NCI-H82 treated with DMSO at 0.1 percent for 48 hours (cell line): ENCODE data around the gene KCNAB1.

Experiments
- DNase-seq: peaks from one replicate; lab custom pipeline; 2025; ENCODE audit not compliant: unreplicated experiment; lab: John Stamatoyannopoulos, UW

KCNAB1 gene

DNA sequence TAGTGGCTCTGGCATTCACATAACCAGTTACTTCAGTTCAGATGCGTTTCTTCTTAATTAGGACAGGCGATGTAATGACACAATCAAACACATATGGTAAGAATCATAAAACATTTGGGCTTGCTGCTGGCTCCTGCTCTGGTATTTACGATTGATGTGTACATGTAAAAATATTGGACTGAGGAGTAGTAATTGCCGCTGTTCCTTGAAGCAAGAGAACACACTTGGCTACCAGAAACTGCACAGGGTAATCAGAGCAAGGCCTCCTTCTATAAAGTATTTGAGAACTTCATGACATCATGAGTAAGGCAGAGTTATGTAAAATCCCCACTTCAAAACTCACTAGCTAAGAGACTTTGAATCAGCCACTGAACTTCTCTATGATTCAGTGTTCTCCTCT is 276.5 kb downstream of the KCNAB1 start:
- no peak for DNase-seq

DNA sequence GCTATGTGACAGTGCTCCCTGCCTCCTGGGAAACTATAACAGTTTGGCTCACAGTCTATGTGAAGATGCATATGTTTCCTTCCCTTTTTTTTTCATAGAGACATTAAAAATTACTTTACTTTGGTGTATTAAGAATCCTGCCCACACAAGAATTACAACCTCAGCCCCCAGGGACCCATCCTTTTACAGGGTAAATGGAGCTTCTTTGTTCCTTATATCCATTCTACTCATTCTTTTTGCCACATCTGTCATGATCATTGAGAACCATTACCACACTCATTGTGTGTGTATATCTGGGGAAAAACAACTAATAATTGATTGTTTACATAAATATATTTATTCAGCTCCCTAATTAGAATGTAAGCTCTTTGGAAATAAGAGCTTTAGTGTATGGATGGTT is 277.2 kb downstream of the KCNAB1 start:
- no peak for DNase-seq

DNA sequence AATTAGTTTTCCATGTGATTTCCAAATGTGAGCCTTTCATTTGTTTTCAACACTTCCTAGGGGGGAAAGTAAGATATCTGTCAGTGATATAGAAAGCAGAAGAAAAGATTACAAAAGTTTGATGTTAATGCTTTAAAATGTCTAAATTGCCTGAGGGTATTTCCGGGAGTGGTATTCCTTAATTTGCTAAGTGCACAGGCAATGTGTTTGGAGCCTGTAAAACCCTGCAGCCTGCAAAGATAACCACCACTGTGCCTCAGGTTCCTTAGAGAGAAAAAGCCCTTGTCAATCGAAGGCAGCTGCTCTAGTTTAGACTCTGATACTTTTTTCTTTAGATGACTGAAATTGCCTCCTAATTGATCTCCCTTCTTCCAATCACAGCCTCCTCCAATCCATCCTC is 279.7 kb downstream of the KCNAB1 start:
- no peak for DNase-seq

DNA sequence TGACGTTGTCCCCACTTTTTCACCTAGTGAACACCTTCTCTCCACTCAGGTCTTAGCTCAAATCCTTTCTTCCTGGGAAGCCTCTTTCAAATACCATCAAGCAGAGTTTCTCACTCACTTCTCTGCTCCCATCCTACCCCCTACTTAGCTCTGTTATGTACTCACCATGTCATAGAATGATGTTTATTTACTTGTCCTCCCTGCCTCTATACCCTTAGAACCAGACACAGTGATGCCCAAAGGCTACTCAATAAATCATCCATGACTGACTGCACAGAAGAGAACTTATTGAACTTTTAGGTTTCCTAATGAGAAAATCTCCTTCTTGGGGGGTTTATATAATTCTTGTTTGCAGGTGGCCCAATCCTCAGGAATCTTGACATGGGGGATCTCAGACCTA is 280.4 kb downstream of the KCNAB1 start:
- DNase-seq, result no peak

DNA sequence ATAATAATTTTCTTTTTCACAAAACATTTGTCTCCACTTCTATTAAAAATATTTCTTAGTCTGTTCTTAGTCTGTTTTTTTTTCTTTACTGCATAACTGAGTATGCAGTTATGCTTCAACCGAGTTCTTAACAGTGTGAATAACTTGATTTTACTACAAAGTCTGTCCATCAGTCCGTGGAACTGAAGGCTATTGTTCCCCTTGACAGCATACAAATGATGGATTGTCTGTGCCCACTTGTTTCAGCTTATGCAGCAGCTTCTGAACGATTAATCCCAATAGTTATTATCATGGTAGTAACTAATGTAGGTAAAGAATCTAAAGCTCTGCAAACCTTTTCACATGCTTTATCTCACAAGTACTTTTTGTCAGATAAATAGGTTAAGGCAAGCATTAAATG is 283.8 kb downstream of the KCNAB1 start:
- DNase-seq, result no peak

DNA sequence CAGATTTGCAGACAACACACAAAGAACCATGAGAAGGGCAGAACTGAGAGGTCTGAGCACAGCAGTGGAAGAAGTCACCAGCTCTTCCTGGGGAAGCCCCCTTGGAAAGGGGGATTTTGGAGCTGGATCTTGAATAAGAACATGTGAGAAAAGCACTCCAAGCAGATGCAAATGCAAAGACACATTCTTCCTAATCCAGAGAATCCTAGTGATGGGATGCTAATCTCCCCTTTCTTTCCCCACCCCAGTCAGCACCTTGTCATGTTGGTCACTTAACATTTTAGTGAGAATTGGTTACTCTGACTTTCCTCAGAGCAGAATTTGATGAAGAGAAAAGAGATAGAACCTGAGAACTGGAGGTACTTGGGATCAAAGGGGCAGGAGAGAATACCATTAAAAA is 286.0 kb downstream of the KCNAB1 start:
- DNase-seq, result no peak

DNA sequence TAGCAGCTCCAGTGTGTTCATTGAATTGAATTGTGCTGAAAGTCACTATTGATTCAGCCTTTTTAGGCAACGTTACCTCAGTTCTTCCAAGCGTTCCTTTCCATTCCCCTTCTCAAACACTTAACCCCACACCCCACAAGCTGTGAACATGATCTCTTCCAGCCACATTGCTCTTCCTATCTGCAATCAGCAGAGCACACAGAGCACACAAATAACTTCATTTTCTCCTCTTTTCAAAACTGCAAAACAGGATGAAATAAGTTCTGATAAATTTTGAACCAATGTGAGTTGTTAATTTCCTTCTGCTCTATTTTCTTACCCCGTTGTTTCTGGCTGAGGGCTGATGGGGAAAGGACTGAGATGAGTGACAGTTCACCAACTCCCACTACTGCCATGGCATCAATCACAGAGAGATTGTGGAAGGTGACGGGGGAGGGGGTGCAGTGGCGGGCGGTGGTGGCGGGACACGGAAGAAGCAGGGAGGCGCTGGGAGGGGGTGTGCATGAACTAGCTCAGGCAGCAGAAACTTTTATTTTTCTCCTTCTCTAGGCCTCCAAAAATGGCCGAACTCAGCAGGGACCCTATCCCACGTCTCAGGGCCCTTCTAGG is 287.3 kb downstream of the KCNAB1 start:
- DNase-seq, result no peak

DNA sequence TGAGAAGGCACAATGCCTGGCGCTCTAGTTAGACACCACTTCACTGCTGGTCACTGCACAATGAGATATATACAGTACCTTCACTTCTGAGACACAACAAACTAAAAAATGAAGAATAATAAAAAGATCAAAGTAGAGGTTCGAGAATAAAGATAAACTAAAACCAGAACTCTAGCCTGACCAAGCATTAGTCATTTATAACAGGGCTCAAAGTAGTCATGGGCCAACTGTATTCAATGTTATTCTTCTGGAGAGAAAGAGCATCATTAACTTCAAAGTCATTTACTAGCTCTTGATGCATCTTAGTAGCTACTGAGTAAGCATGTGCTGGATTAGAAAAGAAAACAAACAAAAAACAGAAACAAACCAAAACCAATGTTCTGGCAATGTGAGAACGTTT is 289.3 kb downstream of the KCNAB1 start:
- DNase-seq, result no peak

DNA sequence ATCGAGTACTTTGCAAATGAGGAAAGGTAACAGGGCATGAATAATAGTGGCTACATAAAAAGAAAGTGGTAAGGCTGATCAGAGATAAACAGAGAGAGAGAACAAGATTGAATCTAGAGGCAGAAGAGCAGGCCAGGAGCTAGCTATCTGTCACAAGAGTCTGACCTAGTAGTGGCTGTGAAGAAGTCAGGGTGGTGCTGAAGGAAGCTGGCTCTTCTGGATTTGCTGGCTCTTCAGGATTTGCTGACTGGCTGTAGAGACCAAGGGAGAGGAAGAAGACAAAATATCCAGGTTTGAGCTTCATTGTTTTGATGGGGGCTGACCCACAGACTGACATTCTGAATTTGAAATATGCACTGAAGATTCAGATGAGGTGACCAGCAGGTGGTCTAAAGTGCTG is 292.2 kb downstream of the KCNAB1 start:
- no peak for DNase-seq

DNA sequence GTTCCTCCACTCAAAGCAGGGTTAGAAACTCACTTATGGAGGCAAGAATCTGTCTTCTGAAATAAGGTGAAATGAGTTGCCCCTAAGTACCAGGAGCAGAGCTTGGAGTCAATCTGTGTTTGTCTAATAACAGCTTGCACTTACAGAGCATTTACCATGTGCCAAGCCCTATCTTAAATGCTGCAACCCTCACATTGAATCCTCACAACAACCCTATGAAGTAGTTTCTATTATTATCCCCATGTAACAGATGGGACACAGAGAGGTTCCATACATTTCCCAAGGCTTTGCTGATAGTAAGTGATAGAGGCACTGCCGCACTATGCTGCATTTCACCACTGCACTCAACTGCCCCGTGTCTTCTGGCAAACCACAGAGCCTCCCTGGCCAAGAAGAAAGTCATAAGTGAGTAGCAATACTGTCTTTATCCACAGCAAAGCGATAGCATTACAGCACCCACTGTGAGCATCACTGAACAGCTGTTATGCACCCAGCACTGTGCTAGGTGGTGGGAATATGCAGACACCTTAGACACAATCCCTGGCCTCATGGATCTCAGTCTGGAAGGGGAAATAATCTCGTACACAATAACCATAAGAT is 293.0 kb downstream of the KCNAB1 start:
- no peak for DNase-seq

DNA sequence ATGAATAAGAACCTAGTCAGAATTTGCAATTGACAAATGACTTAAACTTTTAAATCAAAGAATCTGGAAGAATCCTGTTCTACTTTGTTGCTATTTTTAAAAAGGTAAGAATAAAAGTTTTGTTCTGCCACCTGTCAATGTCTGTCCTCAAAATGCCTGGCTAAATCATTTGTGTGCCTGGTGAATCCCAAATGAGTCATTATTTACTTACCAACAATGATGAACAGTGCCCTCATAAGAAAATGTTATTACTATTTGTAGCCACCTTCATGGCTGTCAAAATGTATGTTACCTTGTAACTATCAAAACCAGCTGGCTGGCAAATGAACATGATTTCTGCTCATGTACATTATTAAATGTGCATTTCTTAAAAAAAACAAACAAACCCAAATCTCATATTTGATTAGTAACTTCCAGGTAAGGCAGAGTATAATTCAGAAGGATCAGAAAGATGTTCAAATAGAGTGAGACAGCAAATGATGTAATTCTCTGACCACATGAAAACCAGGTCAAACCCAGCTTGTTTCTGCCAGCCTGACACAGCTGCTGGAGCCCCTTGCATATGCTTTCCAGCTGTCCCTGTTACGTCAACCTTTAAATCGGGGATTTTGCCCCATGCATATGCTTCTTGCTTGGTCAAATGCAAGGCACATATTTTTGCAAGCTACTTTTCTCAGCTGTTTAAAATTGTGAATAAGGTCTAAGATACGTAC is 296.6 kb downstream of the KCNAB1 start:
- no peak for DNase-seq

DNA sequence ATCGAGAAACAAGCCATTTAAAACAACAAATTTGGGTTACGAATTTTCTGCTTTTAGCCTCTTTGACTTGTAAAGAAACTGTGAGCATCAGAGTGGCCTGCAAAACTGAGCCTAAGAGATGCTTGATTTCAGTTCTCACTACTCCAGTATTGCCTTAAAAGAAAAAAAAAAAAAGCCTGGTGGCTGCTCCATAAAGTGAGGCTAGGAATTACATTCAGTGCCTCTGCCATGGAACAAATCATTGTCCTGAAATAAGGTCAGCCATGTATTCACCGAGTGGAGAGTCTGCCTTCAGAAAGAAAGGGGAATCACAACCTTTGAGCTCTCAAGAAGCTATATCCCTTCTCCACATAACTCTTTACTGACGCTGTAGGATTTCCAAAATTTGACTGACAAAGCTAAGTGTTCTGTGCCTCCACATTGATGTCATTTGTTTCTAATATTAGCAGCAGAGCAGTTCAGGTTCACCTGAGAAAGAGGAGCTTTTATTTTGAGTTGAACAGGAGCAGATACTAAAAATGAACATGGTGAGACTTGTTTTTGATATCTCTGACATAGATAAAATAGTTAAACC is 297.3 kb downstream of the KCNAB1 start:
- DNase-seq, result no peak

DNA sequence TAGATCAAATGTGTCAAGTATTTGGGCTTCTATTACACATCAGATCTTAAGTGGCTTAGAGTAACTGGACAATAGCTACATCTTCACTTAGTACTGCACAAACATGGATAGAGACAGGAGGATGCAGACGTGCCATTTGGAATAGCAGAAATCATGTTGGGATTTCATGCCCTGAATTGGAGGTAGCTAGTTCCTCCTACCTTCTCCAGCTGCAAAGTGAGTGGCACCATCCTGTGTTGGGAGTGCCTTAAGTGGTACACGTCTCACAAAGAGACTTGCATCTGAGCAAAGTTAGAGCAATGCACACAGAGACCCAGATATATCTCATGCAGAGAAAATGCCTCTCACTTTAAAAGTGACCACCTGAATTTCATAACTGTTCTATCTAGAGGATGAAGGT is 298.1 kb downstream of the KCNAB1 start:
- no peak for DNase-seq

DNA sequence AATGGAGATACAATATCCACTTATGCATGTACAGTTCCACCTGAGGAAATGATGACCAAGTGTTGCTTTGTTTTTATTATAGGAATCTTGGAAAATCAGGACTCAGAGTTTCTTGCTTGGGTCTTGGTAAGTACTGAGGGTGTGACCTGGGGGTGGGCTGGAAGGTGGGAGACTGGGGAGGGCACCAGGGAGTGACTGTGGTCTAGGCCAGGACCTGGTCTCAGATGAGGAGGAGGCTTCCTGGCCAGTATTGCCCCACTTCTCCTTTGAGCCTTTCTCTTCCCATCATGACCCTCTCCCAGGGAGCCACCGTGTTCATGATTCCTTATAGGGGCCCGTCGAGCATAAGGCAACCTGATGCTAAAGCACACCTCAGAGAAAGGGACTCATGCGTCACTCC is 301.2 kb downstream of the KCNAB1 start:
- no peak for DNase-seq

DNA sequence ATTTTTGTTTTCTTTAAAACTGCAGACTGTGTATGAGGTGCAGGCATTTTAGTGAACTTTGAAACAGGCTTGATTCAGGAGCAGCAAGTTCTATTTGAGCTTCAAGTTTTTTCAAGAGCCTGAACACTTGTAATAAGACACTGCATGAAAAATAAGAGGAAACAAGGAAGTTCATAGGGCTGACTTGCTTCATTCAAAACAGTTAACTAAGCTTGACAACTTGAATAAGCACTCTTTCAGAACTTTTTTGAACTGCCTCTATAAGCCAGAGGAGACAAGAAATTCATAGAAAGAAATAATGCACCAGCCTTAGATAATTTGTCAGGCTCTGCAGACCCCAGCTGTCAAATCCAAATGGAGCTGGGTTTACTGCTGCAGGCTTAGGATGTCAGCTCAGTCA is 304.4 kb downstream of the KCNAB1 start:
- no peak for DNase-seq

DNA sequence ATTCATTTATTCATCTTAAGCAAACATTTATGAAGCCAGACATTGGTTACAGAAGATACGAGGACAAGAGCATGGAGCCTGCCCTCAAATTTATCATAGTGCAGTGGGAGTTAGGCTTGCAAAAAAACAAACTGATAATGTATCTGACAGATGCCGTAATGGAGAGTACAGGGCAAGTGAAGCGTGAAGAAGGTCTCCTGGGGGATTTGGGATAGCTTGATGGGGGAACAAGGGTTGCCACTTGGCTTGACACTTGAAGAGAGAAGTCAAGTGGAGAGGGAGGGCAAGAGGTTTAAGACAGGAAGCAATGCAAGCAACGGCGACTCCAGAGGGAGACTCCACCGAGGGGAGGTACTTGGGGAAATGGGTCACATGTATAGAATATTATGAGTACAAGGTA is 305.3 kb downstream of the KCNAB1 start:
- peak; percentile 37 for DNase-seq

DNA sequence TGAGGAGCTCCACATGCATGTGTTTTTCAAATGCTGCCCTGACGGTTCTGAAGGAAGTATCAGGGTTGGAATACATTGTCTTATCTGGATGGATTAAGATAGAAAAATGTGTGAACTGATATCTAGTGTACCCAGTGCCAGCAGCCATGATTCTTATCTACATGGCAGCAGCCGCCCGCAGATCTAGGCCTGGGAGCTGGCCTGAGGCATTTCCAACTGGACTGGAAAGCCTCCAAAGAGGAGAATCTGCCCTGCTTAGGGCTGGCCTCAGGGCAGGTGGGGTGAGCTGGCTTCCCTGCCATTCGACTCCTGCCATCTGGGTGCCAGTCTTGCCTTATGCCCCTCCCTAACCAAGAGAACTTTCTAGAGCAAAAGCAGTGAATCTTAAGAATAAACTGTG is 308.7 kb downstream of the KCNAB1 start:
- no peak for DNase-seq

DNA sequence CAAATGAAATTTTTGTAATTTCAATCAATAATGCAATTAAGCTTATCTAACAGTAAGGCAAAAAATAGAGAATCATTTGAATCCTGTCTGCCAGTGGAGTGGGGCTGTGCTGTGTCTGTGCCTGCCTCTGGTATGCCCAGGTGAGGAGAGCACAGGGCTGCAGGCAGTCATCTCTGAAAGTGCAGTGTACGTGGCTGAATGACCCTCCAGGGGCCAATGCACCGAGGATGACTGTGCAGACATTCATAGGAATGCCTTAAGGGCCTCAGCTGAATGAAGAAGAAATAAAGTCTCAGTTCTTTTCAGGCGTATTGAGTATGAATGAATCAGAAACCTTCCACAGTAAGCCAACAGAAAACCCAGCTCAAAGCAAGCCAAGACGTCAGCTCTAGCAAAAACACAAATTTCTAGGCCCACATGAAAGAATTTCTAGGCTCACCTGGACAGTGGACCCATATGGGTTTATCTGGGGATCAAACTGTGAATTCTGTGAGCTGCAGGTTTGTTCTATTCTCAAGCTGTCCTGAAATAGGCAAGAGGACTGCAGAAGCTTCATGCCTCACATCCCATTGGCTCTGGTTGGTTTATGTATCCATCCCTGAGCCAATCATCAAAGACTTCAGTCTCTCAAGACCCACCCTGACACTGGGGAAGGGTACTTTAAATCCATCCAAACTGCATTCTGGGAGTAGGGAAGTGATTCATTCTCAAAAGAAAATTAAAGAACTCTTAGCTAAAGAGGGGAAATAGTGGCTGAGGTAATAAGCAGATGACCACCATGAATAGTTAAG is 311.2 kb downstream of the KCNAB1 start:
- DNase-seq, result no peak

DNA sequence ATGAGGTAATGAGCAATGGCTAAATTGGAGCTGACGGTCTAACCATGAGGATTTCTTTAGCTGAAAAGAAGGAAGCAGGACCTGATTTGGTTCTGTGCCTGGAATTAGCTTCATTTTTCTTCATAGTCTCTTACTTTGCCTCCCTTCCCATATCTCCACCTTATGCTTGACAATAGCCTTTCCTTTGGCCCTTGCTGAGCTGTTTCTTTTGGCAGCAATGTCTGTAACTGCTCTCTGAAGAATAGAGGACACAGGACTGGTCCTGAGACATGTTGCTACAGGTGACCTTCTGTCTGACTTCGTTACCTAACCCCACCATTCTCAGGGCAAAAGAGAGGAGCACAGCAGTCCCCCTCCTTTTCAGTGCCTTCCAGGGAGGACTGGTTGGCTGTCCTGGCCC is 312.2 kb downstream of the KCNAB1 start:
- DNase-seq, result no peak

DNA sequence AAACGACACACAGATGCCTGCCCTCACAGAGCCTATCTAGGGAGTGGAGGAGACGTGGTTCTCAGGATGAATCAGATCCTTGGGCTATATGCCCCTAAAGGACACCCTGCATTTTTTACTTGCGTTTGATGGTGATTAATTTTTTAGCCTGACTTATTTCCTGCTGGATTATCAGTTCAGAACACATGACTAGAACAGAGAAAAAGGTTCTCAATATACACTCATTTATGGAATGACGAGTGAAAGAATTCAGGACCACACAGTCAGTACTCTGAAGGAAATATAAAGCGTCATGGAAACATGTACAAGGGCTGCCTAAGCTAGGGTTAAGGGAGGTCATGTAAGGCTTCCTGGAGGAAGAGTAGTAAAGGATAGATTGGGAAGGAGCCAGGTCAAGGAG is 312.8 kb downstream of the KCNAB1 start:
- no peak for DNase-seq

DNA sequence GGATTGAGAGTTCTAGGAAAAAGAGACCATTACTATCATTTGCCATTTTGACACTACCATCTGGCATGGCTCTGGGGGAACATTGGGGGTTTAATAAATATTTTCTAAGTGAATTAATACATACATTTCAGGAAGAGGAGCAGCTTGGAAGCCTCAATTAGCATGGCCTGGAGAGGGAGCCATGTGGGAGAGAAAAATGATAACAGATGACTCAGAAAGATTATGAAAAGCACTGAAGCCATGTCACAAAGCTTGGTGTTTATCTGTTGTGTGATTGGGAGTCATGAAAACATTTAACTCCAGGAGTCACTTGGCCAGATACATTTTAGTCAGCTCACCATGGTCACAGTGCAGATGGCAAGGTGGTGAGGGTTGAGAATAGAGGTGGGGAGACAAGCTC is 313.5 kb downstream of the KCNAB1 start:
- no peak for DNase-seq

DNA sequence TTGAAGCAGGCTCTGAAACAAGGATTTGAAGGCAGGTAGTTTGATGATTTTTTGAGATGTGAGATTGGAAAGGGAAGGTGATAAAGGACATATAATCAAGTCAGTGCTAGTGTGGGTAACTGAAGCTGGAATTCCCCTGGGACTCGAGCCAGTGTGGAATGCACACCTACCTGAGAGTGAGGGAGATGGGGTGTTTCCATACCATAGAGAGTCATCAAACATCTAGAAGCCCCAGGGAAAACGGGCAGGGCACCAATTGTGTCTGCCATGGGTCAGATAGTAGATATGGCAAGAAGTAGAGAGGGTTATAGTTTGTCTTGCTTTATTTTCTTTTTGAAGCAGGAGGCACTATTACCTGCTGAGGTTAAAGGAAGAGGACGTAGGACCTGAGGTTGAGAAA is 314.5 kb downstream of the KCNAB1 start:
- DNase-seq, result no peak
